ENCODE measurements around the gene RPS25. TPM values are rescaled to one million over a fixed set of nuclear protein-coding genes. Genes with fewer than 3 reads are reported as not detected.

Gene RPS25
- total and polyA plus RNA-seq, 10 of the 15 experiments (the other 5 are each of a cell fraction or from before 2014, with no cell fraction given): 886 to 3,746 (median 3,066) TPM

DNA sequence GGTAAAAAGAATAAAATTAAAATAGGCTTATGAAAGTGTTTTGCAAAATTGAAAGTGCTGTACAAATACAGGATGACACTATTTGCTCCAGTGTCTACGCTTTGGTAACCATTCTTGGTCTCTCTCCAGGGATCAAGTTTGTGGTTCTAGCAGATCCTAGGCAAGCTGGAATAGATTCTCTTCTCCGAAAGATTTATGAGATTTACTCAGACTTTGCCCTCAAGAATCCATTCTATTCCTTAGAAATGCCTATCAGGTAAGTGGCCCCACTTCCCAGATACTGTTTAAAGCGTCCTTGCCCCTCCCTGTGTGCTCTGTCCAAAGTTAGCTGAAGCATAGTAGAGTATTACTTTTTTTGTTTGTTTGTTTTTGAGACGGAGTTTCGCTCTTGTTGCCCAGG lies 3.5 kb upstream of the RPS25 start:
- H3K79me2 ChIP-seq (ENCODE audit: control insufficient read depth, insufficient read depth, low read length): peaks cover 38% of the 10 kb centered on the region
- no peaks in the 10 kb centered on the region for H3K27me3 ChIP-seq (replicated peaks in 1 of 2; ENCODE audit: control insufficient read depth in 2 of 2, insufficient read depth in 2 of 2, low read length in 1 of 2)
- H3K9me3 ChIP-seq (replicated peaks; ENCODE audit: control insufficient read depth, insufficient read depth, low read length): no peaks in the 10 kb centered on the region
- ChIA-PET SMC1A (ENCODE audit: uncharacterized antibody, unreplicated experiment) (no interaction called here), POLR2A (interaction anchor here (1.6 kb wide), 1 partner anchor 9 kb away, joined by 5 read pairs; the partner anchor contains the start of gene SLC37A4), CTCF (no interaction called here), RAD21 (ENCODE audit: unreplicated experiment) (no interaction called here)
- WGBS (ENCODE audit: insufficient coverage, insufficient replicate concordance, low lambda C conversion rate, missing lambda C conversion rate): 89% methylated on average over 5 of the region's 5 CpGs
- no peak overlapping the region for H2AFZ ChIP-seq (ENCODE audit: control insufficient read depth, low read depth, low read length)
- H3K4me2 ChIP-seq (ENCODE audit: control insufficient read depth, insufficient read depth): no peak overlapping the region
- FAIRE-seq (no peak), ATAC-seq (no peak), DNase-seq (ENCODE audit: low read depth, low spot score) (no peak)
- intact Hi-C loops (cut with micrococcal nuclease; ENCODE audit: unreplicated experiment) (no loop called here), in situ Hi-C loops (cut with MboI) (no loop called here)
- H3K9ac ChIP-seq (ENCODE audit: control insufficient read depth, insufficient read depth, low read length): no peak overlapping the region
- BruUV-seq (replicated peaks): no TSS peak
- no peak overlapping the region for H3K27ac ChIP-seq (ENCODE audit: control insufficient read depth, insufficient read depth)
- no peak overlapping the region for H3K4me3 ChIP-seq
- peaks cover 5 to 9% of the 10 kb centered on the region in 2 experiments; a peak in 3 of 4 replicates for H3K36me3 ChIP-seq (ENCODE audit: control insufficient read depth in 2 of 2, insufficient read depth in 2 of 2, low read length in 1 of 2)
- TF ChIP-seq SMAD5 (IDR thresholded peaks at IDR 0.05; ENCODE audit: low read depth): no peak
- TF ChIP-seq SRF (IDR thresholded peaks at IDR 0.05; ENCODE audit: low read depth in 2 of 2, low read length in 2 of 2): no peak
- TF ChIP-seq SP1 (IDR thresholded peaks at IDR 0.05; ENCODE audit: low read depth, low read length): no peak
- TF ChIP-seq ASH2L (IDR thresholded peaks at IDR 0.05; ENCODE audit: borderline replicate concordance, low read depth): no peak
- no peak for TF ChIP-seq CHD2 (IDR thresholded peaks at IDR 0.05; ENCODE audit: borderline replicate concordance, low read depth, low read length)
- TF ChIP-seq, protein P1, sequence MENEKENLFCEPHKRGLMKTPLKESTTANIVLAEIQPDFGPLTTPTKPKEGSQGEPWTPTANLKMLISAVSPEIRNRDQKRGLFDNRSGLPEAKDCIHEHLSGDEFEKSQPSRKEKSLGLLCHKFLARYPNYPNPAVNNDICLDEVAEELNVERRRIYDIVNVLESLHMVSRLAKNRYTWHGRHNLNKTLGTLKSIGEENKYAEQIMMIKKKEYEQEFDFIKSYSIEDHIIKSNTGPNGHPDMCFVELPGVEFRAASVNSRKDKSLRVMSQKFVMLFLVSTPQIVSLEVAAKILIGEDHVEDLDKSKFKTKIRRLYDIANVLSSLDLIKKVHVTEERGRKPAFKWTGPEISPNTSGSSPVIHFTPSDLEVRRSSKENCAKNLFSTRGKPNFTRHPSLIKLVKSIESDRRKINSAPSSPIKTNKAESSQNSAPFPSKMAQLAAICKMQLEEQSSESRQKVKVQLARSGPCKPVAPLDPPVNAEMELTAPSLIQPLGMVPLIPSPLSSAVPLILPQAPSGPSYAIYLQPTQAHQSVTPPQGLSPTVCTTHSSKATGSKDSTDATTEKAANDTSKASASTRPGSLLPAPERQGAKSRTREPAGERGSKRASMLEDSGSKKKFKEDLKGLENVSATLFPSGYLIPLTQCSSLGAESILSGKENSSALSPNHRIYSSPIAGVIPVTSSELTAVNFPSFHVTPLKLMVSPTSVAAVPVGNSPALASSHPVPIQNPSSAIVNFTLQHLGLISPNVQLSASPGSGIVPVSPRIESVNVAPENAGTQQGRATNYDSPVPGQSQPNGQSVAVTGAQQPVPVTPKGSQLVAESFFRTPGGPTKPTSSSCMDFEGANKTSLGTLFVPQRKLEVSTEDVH (IDR thresholded peaks at IDR 0.05; ENCODE audit: low read depth, partially characterized antibody): no peak
- TF ChIP-seq YBX1 (IDR thresholded peaks at IDR 0.05): no peak
- no peak for TF ChIP-seq TCF12 (IDR thresholded peaks at IDR 0.05; ENCODE audit: low read depth, low read length)
- TF ChIP-seq, protein P2, sequence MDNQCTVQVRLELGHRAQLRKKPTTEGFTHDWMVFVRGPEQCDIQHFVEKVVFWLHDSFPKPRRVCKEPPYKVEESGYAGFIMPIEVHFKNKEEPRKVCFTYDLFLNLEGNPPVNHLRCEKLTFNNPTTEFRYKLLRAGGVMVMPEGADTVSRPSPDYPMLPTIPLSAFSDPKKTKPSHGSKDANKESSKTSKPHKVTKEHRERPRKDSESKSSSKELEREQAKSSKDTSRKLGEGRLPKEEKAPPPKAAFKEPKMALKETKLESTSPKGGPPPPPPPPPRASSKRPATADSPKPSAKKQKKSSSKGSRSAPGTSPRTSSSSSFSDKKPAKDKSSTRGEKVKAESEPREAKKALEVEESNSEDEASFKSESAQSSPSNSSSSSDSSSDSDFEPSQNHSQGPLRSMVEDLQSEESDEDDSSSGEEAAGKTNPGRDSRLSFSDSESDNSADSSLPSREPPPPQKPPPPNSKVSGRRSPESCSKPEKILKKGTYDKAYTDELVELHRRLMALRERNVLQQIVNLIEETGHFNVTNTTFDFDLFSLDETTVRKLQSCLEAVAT (IDR thresholded peaks at IDR 0.05): no peak
- no peaks in the 10 kb centered on the region for H3K4me1 ChIP-seq (ENCODE audit: control insufficient read depth, insufficient read depth, low read length)
- H4K20me1 ChIP-seq (ENCODE audit: control insufficient read depth, insufficient read depth): no peaks in the 10 kb centered on the region
